C4-2B (cell line): ENCODE data around the gene CHRM2.

ENCODE experiments used
- ZFX ChIP-seq: fragments of 450-650 bp; IDR thresholded peaks from 2 replicates; pipeline ENCODE4 v1.6.1; 2017
- TF ChIP-seq, protein P1 (sequence below): fragments of 450-650 bp; conservative IDR thresholded peaks from 2 replicates; pipeline ENCODE4 v1.5.1; 2017; ENCODE audit warnings: mild to moderate bottlenecking

DNA sequence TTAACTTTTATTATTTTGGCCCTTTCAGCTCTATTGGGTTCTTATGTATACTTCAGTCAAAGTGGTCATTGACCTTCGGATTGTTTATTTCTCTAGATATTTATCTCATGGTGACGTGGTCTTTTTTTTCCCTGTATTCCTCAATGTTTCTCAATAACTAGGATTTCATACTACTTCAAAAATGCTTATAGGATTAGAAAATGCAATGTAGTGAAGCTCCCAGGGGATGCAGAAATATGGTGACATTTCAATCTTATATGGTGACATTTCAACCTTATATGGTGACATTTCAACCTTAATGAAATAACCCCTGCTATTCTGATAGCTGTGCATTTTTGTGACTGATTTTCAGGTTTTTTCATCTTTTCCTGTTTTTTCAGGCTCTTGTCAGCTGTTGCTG is 51.4 kb downstream of the CHRM2 start:
- TF ChIP-seq, protein P1, sequence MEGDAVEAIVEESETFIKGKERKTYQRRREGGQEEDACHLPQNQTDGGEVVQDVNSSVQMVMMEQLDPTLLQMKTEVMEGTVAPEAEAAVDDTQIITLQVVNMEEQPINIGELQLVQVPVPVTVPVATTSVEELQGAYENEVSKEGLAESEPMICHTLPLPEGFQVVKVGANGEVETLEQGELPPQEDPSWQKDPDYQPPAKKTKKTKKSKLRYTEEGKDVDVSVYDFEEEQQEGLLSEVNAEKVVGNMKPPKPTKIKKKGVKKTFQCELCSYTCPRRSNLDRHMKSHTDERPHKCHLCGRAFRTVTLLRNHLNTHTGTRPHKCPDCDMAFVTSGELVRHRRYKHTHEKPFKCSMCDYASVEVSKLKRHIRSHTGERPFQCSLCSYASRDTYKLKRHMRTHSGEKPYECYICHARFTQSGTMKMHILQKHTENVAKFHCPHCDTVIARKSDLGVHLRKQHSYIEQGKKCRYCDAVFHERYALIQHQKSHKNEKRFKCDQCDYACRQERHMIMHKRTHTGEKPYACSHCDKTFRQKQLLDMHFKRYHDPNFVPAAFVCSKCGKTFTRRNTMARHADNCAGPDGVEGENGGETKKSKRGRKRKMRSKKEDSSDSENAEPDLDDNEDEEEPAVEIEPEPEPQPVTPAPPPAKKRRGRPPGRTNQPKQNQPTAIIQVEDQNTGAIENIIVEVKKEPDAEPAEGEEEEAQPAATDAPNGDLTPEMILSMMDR, result no peak
- TF ChIP-seq ZFX, result no peak
